Stomach (tissue), 4 donors: Measurements from ENCODE around the gene PIANP.
"Not testable (repeated sequence)": the region's sequence is repeated elsewhere in the genome, so short reads cannot be mapped to it uniquely, and the experiment has no call there.

Source experiments
- CTCF ChIP-seq, 7 experiments: fragments of 450-650 bp in 4 of 7; fragments of 200-600 bp in 3 of 7; sonication (generic) in 3 of 7; IDR thresholded peaks; one replicate each; pipeline ENCODE4 v1.5.1; 2016 to 2019; ENCODE audit warnings: antibody characterized with exemption in 7 of 7, control low read depth in 2 of 7, mild to moderate bottlenecking in 1 of 7
- POLR2A ChIP-seq, 4 donors: fragments of 450-650 bp; IDR thresholded peaks; one replicate each; pipeline ENCODE4 v1.6.1; 2016; ENCODE audit warnings: antibody characterized with exemption in 4 of 4, control low read depth in 2 of 4, mild to moderate bottlenecking in 1 of 4, moderate library complexity in 1 of 4

- TF ChIP-seq CTCF, POLR2A (IDR thresholded peaks at IDR 0.05): not testable (repeated sequence)
Observed at GRCh38 chr12:6716031-6716873, 15.6 kb upstream of the PIANP start.
